ENCODE data around the gene CDK5.
A peak's percentile ranks its signal among the peaks of the same experiment; 100 is the strongest.

Gene CDK5

GRCh38 chr7:151071032-151071866, 13.6 kb upstream of the CDK5 start:
- FAIRE-seq = no peak

- FAIRE-seq = no peak
Observed at GRCh38 chr7:151070574-151070960, 12.9 kb upstream of the CDK5 start.

- FAIRE-seq = no peak
Observed at GRCh38 chr7:151069841-151070573, 12.3 kb upstream of the CDK5 start.

GRCh38 chr7:151068069-151068773, 10.5 kb upstream of the CDK5 start:
- no peak for FAIRE-seq

- FAIRE-seq = no peak
Observed at GRCh38 chr7:151066273-151066974, 8.7 kb upstream of the CDK5 start.

- FAIRE-seq = no peak
Observed at GRCh38 chr7:151065516-151065915, 7.8 kb upstream of the CDK5 start.

GRCh38 chr7:151064993-151065392, 7.3 kb upstream of the CDK5 start:
- no peak for FAIRE-seq

- no peak for FAIRE-seq
Observed at GRCh38 chr7:151064454-151064853, 6.8 kb upstream of the CDK5 start.

GRCh38 chr7:151063212-151063561, 5.5 kb upstream of the CDK5 start:
- no peak for FAIRE-seq

GRCh38 chr7:151062399-151063211, 4.9 kb upstream of the CDK5 start:
- FAIRE-seq = no peak

GRCh38 chr7:151062111-151062398, 4.4 kb upstream of the CDK5 start:
- FAIRE-seq = no peak

- FAIRE-seq = no peak
Observed at GRCh38 chr7:151061213-151062110, 3.8 kb upstream of the CDK5 start.

- no peak for FAIRE-seq
Observed at GRCh38 chr7:151060416-151061212, 2.9 kb upstream of the CDK5 start.

- no peak for FAIRE-seq
Observed at GRCh38 chr7:151060113-151060415, 2.4 kb upstream of the CDK5 start.

- no peak for FAIRE-seq
Observed at GRCh38 chr7:151059367-151060112, 1.8 kb upstream of the CDK5 start, which contains the start of gene SLC4A2. SLC4A2 (plus strand) TSS chr7:151059589; CDS start chr7:151061988, 2,399 bp downstream.

- no peak for FAIRE-seq
Observed at GRCh38 chr7:151058781-151059366, 1.2 kb upstream of the CDK5 start.

- peak; percentile 99 for FAIRE-seq
Observed at GRCh38 chr7:151057989-151058780, 488 bp upstream of the CDK5 start.

- FAIRE-seq = no peak
Observed at GRCh38 chr7:151056666-151057505, 811 bp downstream of the CDK5 start.
